Endothelial cell (in vitro differentiated cells): ENCODE results near the gene COL1A1. TPM values are rescaled to one million over a fixed set of nuclear protein-coding genes. Genes with fewer than 3 reads are reported as not detected.

ENCODE experiments used
- DNase-seq: peaks from one replicate; pipeline ENCODE4 v3.0.0; 2021; ENCODE audit warnings: low spot score
- H3K27ac Mint-ChIP-seq: one replicate; pipeline ENCODE4 v1.8.0; 2021; ENCODE audit warnings: mixed read lengths, inconsistent platforms; ENCODE audit not compliant: unreplicated experiment
- H3K27me3 Mint-ChIP-seq: one replicate; pipeline ENCODE4 v1.8.0; 2021; ENCODE audit warnings: mild to moderate bottlenecking, moderate library complexity, mixed read lengths, inconsistent platforms; ENCODE audit not compliant: unreplicated experiment
- H3K36me3 Mint-ChIP-seq: one replicate; pipeline ENCODE4 v1.8.0; 2021; ENCODE audit warnings: mild to moderate bottlenecking, low read depth, mixed read lengths, inconsistent platforms; ENCODE audit not compliant: unreplicated experiment
- H3K4me1 Mint-ChIP-seq: one replicate; pipeline ENCODE4 v1.8.0; 2021; ENCODE audit warnings: mild to moderate bottlenecking, mixed read lengths, inconsistent platforms; ENCODE audit not compliant: unreplicated experiment
- H3K4me3 Mint-ChIP-seq: one replicate; pipeline ENCODE4 v1.8.0; 2021; ENCODE audit warnings: mild to moderate bottlenecking, mixed read lengths, inconsistent platforms; ENCODE audit not compliant: unreplicated experiment
- H3K9me3 Mint-ChIP-seq: one replicate; pipeline ENCODE4 v1.8.0; 2021; ENCODE audit warnings: mixed read lengths, inconsistent platforms; ENCODE audit not compliant: unreplicated experiment
- CTCF ChIP-seq: fragments of 200-600 bp; sonication (generic); IDR thresholded peaks from one replicate; pipeline ENCODE4 v1.5.0; 2021; ENCODE audit warnings: antibody characterized with exemption; ENCODE audit not compliant: unreplicated experiment
- total RNA-seq: library from RNA; stranded (reverse); fragmentation: NEBNext Ultra II Directional; extraction: Animal tissue kit (Norgen Biotek cat#: 25700); gene quantifications from one replicate; pipeline ENCODE4 v1.2.1, GENCODE V29; 2021; ENCODE audit not compliant: unreplicated experiment

The COL1A1 gene
- total RNA-seq, 1 donor from 2014 or later = 6.8 TPM

DNA sequence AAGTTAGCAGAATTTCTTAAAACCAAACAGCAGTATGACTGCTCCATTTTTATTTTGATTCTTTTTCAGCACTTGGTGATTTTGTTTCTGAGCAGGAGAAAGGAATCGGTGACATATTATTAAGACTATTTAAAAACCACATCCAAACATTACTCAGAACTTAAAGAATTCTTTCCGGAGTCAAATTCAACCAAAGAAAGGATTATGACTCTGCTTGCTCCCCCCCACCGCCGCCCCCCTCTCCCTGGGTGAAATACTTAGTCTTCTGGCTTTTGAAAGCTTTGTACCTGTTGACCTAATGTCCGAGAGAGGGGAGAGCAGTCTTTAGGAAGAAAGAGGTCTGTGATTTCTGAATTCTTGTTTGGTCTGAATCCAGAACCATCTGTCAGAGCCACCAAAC lies 17.9 kb upstream of the COL1A1 start:
- no peaks in the 10 kb centered on the region for H3K4me1 Mint-ChIP-seq
- no peak overlapping the region for H3K4me3 Mint-ChIP-seq

GRCh38 chr17:50218771-50219315 lies 17.4 kb upstream of the COL1A1 start:
- no peak for TF ChIP-seq CTCF
- Mint-ChIP-seq H3K27ac (no peak overlapping the region), H3K9me3 (no peaks in the 10 kb centered on the region), H3K4me3 (no peak overlapping the region), H3K27me3 (peaks cover 5% of the 10 kb centered on the region), H3K36me3 (no peaks in the 10 kb centered on the region), H3K4me1 (no peaks in the 10 kb centered on the region)
- no peak for DNase-seq

More for the DNA sequence above, 17.9 kb upstream of the COL1A1 start:
- no peak for DNase-seq
- no peak overlapping the region for H3K27ac Mint-ChIP-seq
- TF ChIP-seq CTCF = no peak
- H3K27me3 Mint-ChIP-seq = peaks cover 5% of the 10 kb centered on the region
- peaks cover under 1% of the 10 kb centered on the region for H3K9me3 Mint-ChIP-seq
- H3K36me3 Mint-ChIP-seq = no peaks in the 10 kb centered on the region

DNA sequence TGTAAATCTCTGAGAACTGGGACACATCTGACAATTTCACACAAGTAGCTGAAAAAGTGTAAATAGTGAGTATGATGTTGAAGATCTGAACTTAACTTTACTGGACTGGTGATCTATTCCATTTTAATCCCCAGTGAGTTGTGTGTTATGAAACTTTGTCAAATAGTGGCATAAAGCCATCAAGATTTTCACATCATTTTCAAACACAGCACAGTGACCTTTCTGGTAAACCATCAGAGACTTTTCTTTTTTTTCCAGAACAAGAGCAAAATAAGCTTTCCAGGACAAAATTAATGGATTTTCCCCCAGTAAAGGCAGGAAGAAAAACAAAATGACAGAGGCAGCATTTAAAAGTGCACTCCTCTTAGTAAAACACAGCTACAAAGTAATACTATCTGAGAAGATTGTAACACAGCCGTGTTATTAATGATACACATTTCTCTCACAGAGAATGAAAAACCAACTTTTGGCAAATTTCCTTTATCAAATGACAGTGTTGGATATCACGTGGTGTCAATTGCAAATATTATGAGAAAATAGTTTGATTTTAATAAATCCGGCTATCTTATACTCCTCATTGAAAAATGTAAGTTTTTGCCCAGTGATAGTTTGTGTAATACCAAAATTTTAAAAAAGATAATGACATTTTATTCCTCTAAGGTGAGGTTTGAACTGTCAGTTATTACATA lies 16.8 kb upstream of the COL1A1 start:
- Mint-ChIP-seq H3K27me3 (peaks cover 5% of the 10 kb centered on the region), H3K4me3 (no peak overlapping the region), H3K27ac (no peak overlapping the region), H3K4me1 (no peaks in the 10 kb centered on the region), H3K9me3 (no peaks in the 10 kb centered on the region), H3K36me3 (no peaks in the 10 kb centered on the region)
- no peak for TF ChIP-seq CTCF
- no peak for DNase-seq

DNA sequence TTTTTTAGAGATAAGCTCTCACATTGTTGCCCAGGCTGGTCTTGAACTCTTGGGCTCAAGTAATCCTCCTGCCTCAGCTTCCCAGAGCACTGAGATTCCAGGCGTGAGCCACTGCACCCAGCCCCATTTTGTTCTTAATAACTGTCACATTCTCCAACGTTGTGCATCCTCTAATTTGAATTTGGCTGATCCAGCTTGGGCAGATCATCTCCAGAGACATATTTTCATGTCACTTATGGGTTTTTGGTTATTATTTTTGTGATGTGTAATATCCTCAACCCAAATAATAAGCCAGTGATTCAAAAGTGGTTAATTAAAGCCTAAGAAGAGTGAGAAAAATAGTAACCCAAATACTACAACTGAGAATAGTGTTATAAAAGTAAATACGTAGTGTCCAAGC lies 16.2 kb upstream of the COL1A1 start:
- Mint-ChIP-seq H3K27ac (no peak overlapping the region), H3K4me3 (no peak overlapping the region), H3K27me3 (peaks cover 5% of the 10 kb centered on the region), H3K4me1 (no peaks in the 10 kb centered on the region), H3K9me3 (no peaks in the 10 kb centered on the region), H3K36me3 (no peaks in the 10 kb centered on the region)
- no peak for DNase-seq
- no peak for TF ChIP-seq CTCF

GRCh38 chr17:50214976-50215760 lies 13.7 kb upstream of the COL1A1 start:
- H3K27ac Mint-ChIP-seq = no peak overlapping the region
- H3K4me3 Mint-ChIP-seq = no peak overlapping the region
- H3K36me3 Mint-ChIP-seq = no peaks in the 10 kb centered on the region
- TF ChIP-seq CTCF = no peak
- H3K9me3 Mint-ChIP-seq = no peaks in the 10 kb centered on the region
- no peaks in the 10 kb centered on the region for H3K4me1 Mint-ChIP-seq
- no peak for DNase-seq
- peaks cover 8% of the 10 kb centered on the region for H3K27me3 Mint-ChIP-seq
